ENCODE data around the gene NMU.

GRCh38 chr4:55661398-55662056, 25.4 kb upstream of the NMU start:
- TF ChIP-seq CTCF (conservative IDR thresholded peaks at IDR 0.05; ENCODE audit: low read depth, low read length) (no peak), SMC3 (IDR thresholded peaks at IDR 0.05; ENCODE audit: low read depth, low read length) (no peak), CHD1 (IDR thresholded peaks at IDR 0.05; ENCODE audit: low read depth, low read length) (no peak), MXI1 (IDR thresholded peaks at IDR 0.05; ENCODE audit: borderline replicate concordance, low read depth, low read length) (no peak), POLR2A (IDR thresholded peaks at IDR 0.05; ENCODE audit: low read depth, low read length) (no peak), RCOR1 (IDR thresholded peaks at IDR 0.05; ENCODE audit: insufficient replicate concordance, low read length) (no peak), NFE2L2 (IDR thresholded peaks at IDR 0.05; ENCODE audit: low read depth, low read length) (no peak), FOS (IDR thresholded peaks at IDR 0.05; ENCODE audit: low read depth, low read length) (no peak), RFX5 (IDR thresholded peaks at IDR 0.05; ENCODE audit: low read depth, low read length) (no peak), RAD21 (IDR thresholded peaks at IDR 0.05; ENCODE audit: low read length) (no peak), BHLHE40 (IDR thresholded peaks at IDR 0.05; ENCODE audit: low read depth, low read length) (no peak), MAFK (IDR thresholded peaks at IDR 0.05; ENCODE audit: low read depth, low read length) (no peak)
- TF ChIP-seq, protein P1, sequence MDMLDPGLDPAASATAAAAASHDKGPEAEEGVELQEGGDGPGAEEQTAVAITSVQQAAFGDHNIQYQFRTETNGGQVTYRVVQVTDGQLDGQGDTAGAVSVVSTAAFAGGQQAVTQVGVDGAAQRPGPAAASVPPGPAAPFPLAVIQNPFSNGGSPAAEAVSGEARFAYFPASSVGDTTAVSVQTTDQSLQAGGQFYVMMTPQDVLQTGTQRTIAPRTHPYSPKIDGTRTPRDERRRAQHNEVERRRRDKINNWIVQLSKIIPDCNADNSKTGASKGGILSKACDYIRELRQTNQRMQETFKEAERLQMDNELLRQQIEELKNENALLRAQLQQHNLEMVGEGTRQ (IDR thresholded peaks at IDR 0.05; ENCODE audit: low read depth, low read length) = no peak
- TF ChIP-seq, protein P2, sequence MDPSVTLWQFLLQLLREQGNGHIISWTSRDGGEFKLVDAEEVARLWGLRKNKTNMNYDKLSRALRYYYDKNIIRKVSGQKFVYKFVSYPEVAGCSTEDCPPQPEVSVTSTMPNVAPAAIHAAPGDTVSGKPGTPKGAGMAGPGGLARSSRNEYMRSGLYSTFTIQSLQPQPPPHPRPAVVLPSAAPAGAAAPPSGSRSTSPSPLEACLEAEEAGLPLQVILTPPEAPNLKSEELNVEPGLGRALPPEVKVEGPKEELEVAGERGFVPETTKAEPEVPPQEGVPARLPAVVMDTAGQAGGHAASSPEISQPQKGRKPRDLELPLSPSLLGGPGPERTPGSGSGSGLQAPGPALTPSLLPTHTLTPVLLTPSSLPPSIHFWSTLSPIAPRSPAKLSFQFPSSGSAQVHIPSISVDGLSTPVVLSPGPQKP (IDR thresholded peaks at IDR 0.05; ENCODE audit: borderline replicate concordance, low read depth, low read length) = no peak
